HepG2 (cell line): ENCODE measurements around the gene PHKA2. TPM values are rescaled to one million over a fixed set of nuclear protein-coding genes. Genes with fewer than 3 reads are reported as not detected.

Source experiments
- ATAC-seq: fragments of 200-7000 bp; cut with Tn5 transposase; 3 replicates; pipeline ENCODE4 v1.9.1; 2020; ENCODE audit warnings: mild to moderate bottlenecking, moderate library complexity
- BruUV-seq: library from RNA; stranded (reverse); fragments of 400-500 nt; replicated peaks from 2 replicates; lab custom pipeline; 2021; lab: Mats Ljungman, UMichigan
- CTCF ChIA-PET: fragments of 300-600 bp; formaldehyde crosslinking; extraction: SDS; loops from one replicate; lab custom pipeline; 2021; ENCODE audit warnings: low total read pairs, inconsistent platforms, low intra/inter-chr PET ratio; lab: Yijun Ruan, JAX
- POLR2A ChIA-PET: fragments of 350-600 bp; sonication (Branson Sonifier 250); formaldehyde crosslinking; loops from one replicate; lab custom pipeline; 2020; ENCODE audit warnings: antibody characterized with exemption, inconsistent platforms; lab: Yijun Ruan, JAX
- DNase-seq: peaks from one replicate; pipeline ENCODE4 v3.0.0-alpha.2; 2015; ENCODE audit warnings: low spot score
- FAIRE-seq: peaks from 3 replicates; lab custom pipeline; 2011; peaks lifted over from hg19 to GRCh38; lab: Jason Lieb, UNC
- H2AFZ ChIP-seq: one replicate; pipeline ENCODE4 v1.6.1; 2011; ENCODE audit warnings: low read length, inconsistent platforms
- H3K27ac ChIP-seq: fragments of 300-600 bp; 3 replicates; pipeline ENCODE4 v1.8.0; 2011; ENCODE audit warnings: mixed run types, mild to moderate bottlenecking, mixed read lengths, low read length, inconsistent platforms; ENCODE audit not compliant: insufficient read depth; ENCODE audit errors: extremely low read length
- H3K27me3 ChIP-seq, 2 experiments: fragments of 200-600 bp in 1 of 2; 2 replicates in 1 of 2; 3 replicates in 1 of 2; pipeline versions ENCODE4 v1.6.0 to v1.8.0; 2011; ENCODE audit warnings: low read length in 2 of 2, mild to moderate bottlenecking in 2 of 2, moderate library complexity in 2 of 2, inconsistent platforms in 1 of 2; ENCODE audit not compliant: insufficient read depth in 2 of 2, control insufficient read depth in 1 of 2
- H3K36me3 ChIP-seq, 2 experiments: fragments of 200-600 bp in 1 of 2; replicated peaks in 1 of 2; 2 replicates in 1 of 2; 3 replicates in 1 of 2; pipeline versions ENCODE4 v1.5.1 to v1.8.0; 2011; ENCODE audit warnings: low read length in 2 of 2, inconsistent platforms in 1 of 2; ENCODE audit not compliant: insufficient read depth in 2 of 2, control insufficient read depth in 1 of 2
- H3K4me1 ChIP-seq: 2 replicates; pipeline ENCODE4 v1.5.1; 2012; ENCODE audit warnings: low read length, inconsistent platforms; ENCODE audit not compliant: insufficient read depth
- H3K4me2 ChIP-seq: 2 replicates; pipeline ENCODE4 v1.6.0; 2011; ENCODE audit warnings: low read depth, low read length, inconsistent platforms
- H3K4me3 ChIP-seq, 3 experiments: fragments of 200-600 bp in 1 of 3; sonication (generic), shearing (Covaris generic) in 1 of 3; replicated peaks in 1 of 3; 2 replicates each; pipeline ENCODE4 v1.5.1; 2011 to 2016; ENCODE audit warnings: low read length in 3 of 3, inconsistent platforms in 2 of 3, low read depth in 2 of 3, mild to moderate bottlenecking in 2 of 3, control low read depth in 1 of 3, mixed read lengths in 1 of 3; ENCODE audit not compliant: insufficient read depth in 1 of 3
- H3K79me2 ChIP-seq: one replicate; pipeline ENCODE4 v1.6.1; 2011; ENCODE audit warnings: low read length, inconsistent platforms; ENCODE audit not compliant: insufficient read depth
- H3K9ac ChIP-seq: 2 replicates; pipeline ENCODE4 v1.6.0; 2011; ENCODE audit warnings: mild to moderate bottlenecking, low read depth, low read length, inconsistent platforms; ENCODE audit not compliant: insufficient read depth
- H3K9me3 ChIP-seq: 2 replicates; pipeline ENCODE4 v1.5.1; 2012; ENCODE audit warnings: mild to moderate bottlenecking, low read length
- H4K20me1 ChIP-seq: 2 replicates; pipeline ENCODE4 v1.6.0; 2011; ENCODE audit warnings: inconsistent platforms, mild to moderate bottlenecking, low read length, moderate library complexity; ENCODE audit not compliant: insufficient read depth
- HHEX ChIP-seq: IDR thresholded peaks from 2 replicates; pipeline ENCODE4 v1.6.1; 2016; ENCODE audit warnings: control low read depth
- LBX2 ChIP-seq: sonication (generic); formaldehyde crosslinking; IDR thresholded peaks from 2 replicates; pipeline ENCODE4 v1.5.0; 2020; ENCODE audit warnings: missing genetic modification reagents, mild to moderate bottlenecking, borderline replicate concordance
- NR2C2 ChIP-seq: sonication (generic); formaldehyde crosslinking; IDR thresholded peaks from 2 replicates; pipeline ENCODE4 v1.4.0; 2020; ENCODE audit warnings: missing genetic modification reagents, mild to moderate bottlenecking, moderate library complexity, borderline replicate concordance
- RAD21 ChIP-seq: fragments of 450-650 bp; formaldehyde crosslinking; IDR thresholded peaks from 2 replicates; pipeline ENCODE4 v1.5.0; 2020; ENCODE audit warnings: mild to moderate bottlenecking
- REL ChIP-seq: sonication (generic); formaldehyde crosslinking; conservative IDR thresholded peaks from 2 replicates; pipeline ENCODE4 v1.8.0; 2022; ENCODE audit warnings: mild to moderate bottlenecking, missing genetic modification reagents, moderate library complexity
- SKI ChIP-seq: fragments of 450-650 bp; IDR thresholded peaks from one replicate; pipeline ENCODE4 v1.6.1; 2018; ENCODE audit warnings: mild to moderate bottlenecking; ENCODE audit not compliant: partially characterized antibody
- SOX13 ChIP-seq, 3 experiments: fragments of 450-650 bp in 1 of 3; sonication (generic) in 1 of 3; formaldehyde crosslinking in 1 of 3; IDR thresholded peaks in 2 of 3; conservative IDR thresholded peaks in 1 of 3; 2 replicates each; pipeline versions ENCODE4 v1.5.0 to v1.6.1; 2016 to 2020; ENCODE audit warnings: antibody characterized with exemption in 1 of 3, mild to moderate bottlenecking in 1 of 3, missing compliant biosample characterization in 1 of 3, missing genetic modification reagents in 1 of 3, moderate library complexity in 1 of 3
- SP4 ChIP-seq: sonication (generic); formaldehyde crosslinking; IDR thresholded peaks from 2 replicates; pipeline ENCODE4 v1.8.1; 2023; ENCODE audit warnings: mild to moderate bottlenecking, missing genetic modification reagents
- ZNF124 ChIP-seq: sonication (generic); formaldehyde crosslinking; IDR thresholded peaks from 2 replicates; pipeline ENCODE4 v1.4.0; 2020; ENCODE audit warnings: missing genetic modification reagents
- ZNF138 ChIP-seq: sonication (generic); formaldehyde crosslinking; IDR thresholded peaks from 2 replicates; pipeline ENCODE4 v1.5.0; 2020; ENCODE audit warnings: mild to moderate bottlenecking, low read depth, missing genetic modification reagents
- ZSCAN20 ChIP-seq: sonication (generic); formaldehyde crosslinking; IDR thresholded peaks from 2 replicates; pipeline ENCODE4 v1.4.0; 2020; ENCODE audit warnings: missing genetic modification reagents, mild to moderate bottlenecking, borderline replicate concordance
- WGBS: methylation state at CpG from one replicate; pipeline ENCODE4 v1.1.6; 2017; ENCODE audit warnings: low lambda C conversion rate; 5-methylcytosine and 5-hydroxymethylcytosine counted together
- in situ Hi-C: cut with HindIII; loops from 2 replicates; pipeline ENCODE4 v1.10.0; 2017; ENCODE audit warnings: low pct_unique_long_range_greater_than_20kb; ENCODE audit not compliant: extremely low pct_ligation_motif_present
- intact Hi-C: fragments of 100-400 bp; cut with micrococcal nuclease; formaldehyde crosslinking; loops from one replicate; pipeline ENCODE4 v1.10.0; 2022; ENCODE audit not compliant: unreplicated experiment
- polyA plus RNA-seq, 8 experiments: library from polyadenylated mRNA; depleted of rRNA in 3 of 8; stranded (reverse) in 7 of 8; unstranded in 1 of 8; fragments of >200 nt; fragmentation: Illumina TruSeq in 4 of 8; extraction: Trizol in 4 of 8; gene quantifications; 2 replicates each; pipeline versions ENCODE4 v1.2.1 to v1.2.3, GENCODE V29; 2011 to 2016; ENCODE audit warnings: low read depth in 4 of 8, missing spikeins in 1 of 8, mixed read lengths in 1 of 8; ENCODE audit not compliant: insufficient read depth in 1 of 8
- total RNA-seq, 5 experiments: library from RNA; depleted of rRNA; stranded (reverse); fragments of >200 nt; fragmentation: Illumina TruSeq; extraction: Trizol; gene quantifications; 2 replicates each; pipeline ENCODE4 v1.2.3, GENCODE V29; 2016; ENCODE audit warnings: low read depth in 1 of 5
- TF ChIP-seq, protein P1 (sequence below): sonication (generic); formaldehyde crosslinking; conservative IDR thresholded peaks from 2 replicates; pipeline ENCODE4 v1.4.0; 2020; ENCODE audit warnings: missing genetic modification reagents

PHKA2 gene
- total and polyA plus RNA-seq, 2 of the 13 experiments (the other 11 are each of a cell fraction or from before 2014, with no cell fraction given), result 20.5 to 273 TPM

DNA sequence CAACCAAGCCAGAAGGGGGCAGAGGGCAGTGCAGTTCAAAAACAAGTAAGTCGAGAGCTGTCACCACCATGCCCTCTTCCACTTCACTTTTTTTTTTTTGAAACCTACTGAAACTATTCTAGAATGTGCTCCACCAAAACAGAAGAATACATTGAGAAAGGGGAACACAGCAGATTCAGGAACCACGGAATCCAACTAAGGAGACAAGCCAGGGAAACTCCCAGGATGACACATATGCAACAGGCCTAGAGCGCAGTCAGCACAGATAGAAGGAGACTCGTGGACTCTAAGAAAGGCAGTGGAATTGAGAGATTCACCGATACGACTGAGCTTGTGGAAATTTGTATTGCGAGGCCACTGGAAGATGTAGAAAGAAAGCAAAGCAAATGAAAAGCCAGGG, 66.1 kb downstream of the PHKA2 start:
- POLR2A ChIA-PET, result no interaction called here
- BruUV-seq, result no TSS peak
- TF ChIP-seq ZSCAN20 (CRISPR knock-in tag) (no peak), ZNF138 (no peak), SP4 (CRISPR knock-in tag) (no peak), LBX2 (no peak), NR2C2 (CRISPR knock-in tag) (no peak)
- TF ChIP-seq, all 625 proteins: peak for 0
- Histone ChIP-seq H3K4me2 (no peak overlapping the region), H3K9ac (no peak overlapping the region), H3K9me3 (no peaks in the 10 kb centered on the region), H3K4me1 (no peaks in the 10 kb centered on the region), H3K27ac (no peak overlapping the region), H3K4me3 (no peak overlapping the region), H3K36me3 (peaks cover 1 to 24% of the 10 kb centered on the region in 2 experiments; a peak in 4 of 5 replicates), H3K79me2 (no peaks in the 10 kb centered on the region), H2AFZ (no peak overlapping the region), H4K20me1 (no peaks in the 10 kb centered on the region), H3K27me3 (no peaks in the 10 kb centered on the region)
- FAIRE-seq, result no peak
- no peak for ATAC-seq
- 98% methylated on average over 7 of the region's 7 CpGs for WGBS
- intact Hi-C loops, result no loop called here
- CTCF ChIA-PET, result no interaction called here
- in situ Hi-C loops, result no loop called here
- no peak for DNase-seq

- Histone ChIP-seq H4K20me1 (no peaks in the 10 kb centered on the region), H3K36me3 (peaks cover 19 to 36% of the 10 kb centered on the region in 2 experiments; a peak in 4 of 5 replicates)
- BruUV-seq, result no TSS peak
These were observed 77.6 kb downstream of the PHKA2 start for GRCh38 chrX:18906286-18906685.

More at GRCh38 chrX:18906286-18906685, 77.6 kb downstream of the PHKA2 start:
- no peak overlapping the region for H3K4me2 ChIP-seq
- H3K4me1 ChIP-seq, result no peaks in the 10 kb centered on the region
- FAIRE-seq, result no peak
- in situ Hi-C loops (no loop called here), intact Hi-C loops (no loop called here)
- no peak for ATAC-seq
- H3K4me3 ChIP-seq, result no peak overlapping the region
- H3K27ac ChIP-seq, result no peak overlapping the region
- no peak for DNase-seq
- H2AFZ ChIP-seq, result no peak overlapping the region
- CTCF ChIA-PET, result no interaction called here
- no CpG with 5 or more reads among the region's 12 CpGs for WGBS
- H3K9ac ChIP-seq, result no peak overlapping the region
- no peaks in the 10 kb centered on the region for H3K27me3 ChIP-seq
- H3K9me3 ChIP-seq, result no peaks in the 10 kb centered on the region
- TF ChIP-seq RAD21 (no peak), SKI (no peak), HHEX (no peak), SOX13 (IDR thresholded peaks at IDR 0.05) (no peak), SOX13 (CRISPR knock-in tag; conservative IDR thresholded peaks at IDR 0.05 in 1 of 2, IDR thresholded peaks at IDR 0.05 in 1 of 2) (no peak), ZNF124 (no peak), REL (no peak)
- TF ChIP-seq, protein P1, sequence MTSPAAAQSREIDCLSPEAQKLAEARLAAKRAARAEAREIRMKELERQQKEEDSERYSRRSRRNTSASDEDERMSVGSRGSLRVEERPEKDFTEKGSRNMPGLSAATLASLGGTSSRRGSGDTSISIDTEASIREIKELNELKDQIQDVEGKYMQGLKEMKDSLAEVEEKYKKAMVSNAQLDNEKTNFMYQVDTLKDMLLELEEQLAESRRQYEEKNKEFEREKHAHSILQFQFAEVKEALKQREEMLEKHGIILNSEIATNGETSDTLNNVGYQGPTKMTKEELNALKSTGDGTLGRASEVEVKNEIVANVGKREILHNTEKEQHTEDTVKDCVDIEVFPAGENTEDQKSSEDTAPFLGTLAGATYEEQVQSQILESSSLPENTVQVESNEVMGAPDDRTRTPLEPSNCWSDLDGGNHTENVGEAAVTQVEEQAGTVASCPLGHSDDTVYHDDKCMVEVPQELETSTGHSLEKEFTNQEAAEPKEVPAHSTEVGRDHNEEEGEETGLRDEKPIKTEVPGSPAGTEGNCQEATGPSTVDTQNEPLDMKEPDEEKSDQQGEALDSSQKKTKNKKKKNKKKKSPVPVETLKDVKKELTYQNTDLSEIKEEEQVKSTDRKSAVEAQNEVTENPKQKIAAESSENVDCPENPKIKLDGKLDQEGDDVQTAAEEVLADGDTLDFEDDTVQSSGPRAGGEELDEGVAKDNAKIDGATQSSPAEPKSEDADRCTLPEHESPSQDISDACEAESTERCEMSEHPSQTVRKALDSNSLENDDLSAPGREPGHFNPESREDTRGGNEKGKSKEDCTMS (CRISPR knock-in tag), result no peak
- no peaks in the 10 kb centered on the region for H3K79me2 ChIP-seq
- POLR2A ChIA-PET, result no interaction called here
